HG03520 (cell line): Measurements from ENCODE around the gene MYL9.
"Not testable (repeated sequence)": the region's sequence is repeated elsewhere in the genome, so short reads cannot be mapped to it uniquely, and the experiment has no call there.

Source experiments
- ATAC-seq: cut with Tn5 transposase; IDR thresholded peaks from one replicate; pipeline ENCODE4 v1.9.1; 2021; ENCODE audit warnings: mild to moderate bottlenecking, moderate library complexity; ENCODE audit not compliant: unreplicated experiment

The MYL9 gene

GRCh38 chr20:36541227-36541767, at the start of gene MYL9:
MYL9 (plus strand) TSS chr20:36541519; CDS start chr20:36544885, 3,366 bp downstream.
- ATAC-seq, result no peak

- no peak for ATAC-seq
Observed at GRCh38 chr20:36491901-36492617, 49.3 kb upstream of the MYL9 start.

- ATAC-seq, result no peak
Observed at GRCh38 chr20:36493051-36493800, 48.1 kb upstream of the MYL9 start.

GRCh38 chr20:36493801-36494114, 47.6 kb upstream of the MYL9 start:
- no peak for ATAC-seq

- no peak for ATAC-seq
Observed at GRCh38 chr20:36496707-36497669, 44.3 kb upstream of the MYL9 start.

- no peak for ATAC-seq
Observed at GRCh38 chr20:36497856-36498255, 43.5 kb upstream of the MYL9 start.

GRCh38 chr20:36498386-36499179, 42.7 kb upstream of the MYL9 start:
- no peak for ATAC-seq

- ATAC-seq, result no peak
Observed at GRCh38 chr20:36499211-36499610, 42.1 kb upstream of the MYL9 start.

- ATAC-seq, result no peak
Observed at GRCh38 chr20:36499723-36500501, 41.4 kb upstream of the MYL9 start.

- no peak for ATAC-seq
Observed at GRCh38 chr20:36501367-36502006, 39.8 kb upstream of the MYL9 start.

GRCh38 chr20:36504295-36504694, 37.0 kb upstream of the MYL9 start:
- no peak for ATAC-seq

GRCh38 chr20:36506253-36506652, 35.1 kb upstream of the MYL9 start:
- ATAC-seq, result no peak

- no peak for ATAC-seq
Observed at GRCh38 chr20:36507746-36508145, 33.6 kb upstream of the MYL9 start.

- ATAC-seq, result no peak
Observed at GRCh38 chr20:36519012-36519719, 22.2 kb upstream of the MYL9 start.

- no peak for ATAC-seq
Observed at GRCh38 chr20:36519944-36520343, 21.4 kb upstream of the MYL9 start.

GRCh38 chr20:36521526-36521925, 19.8 kb upstream of the MYL9 start:
- no peak for ATAC-seq

- ATAC-seq, result not testable (repeated sequence)
Observed at GRCh38 chr20:36522412-36522811, 18.9 kb upstream of the MYL9 start.

- ATAC-seq, result no peak
Observed at GRCh38 chr20:36523341-36523740, 18.0 kb upstream of the MYL9 start.
